K562 (cell line): Measurements from ENCODE around the gene GLIS1. TPM values are rescaled to one million over a fixed set of nuclear protein-coding genes. Genes with fewer than 3 reads are reported as not detected.

Experiments used
- BCOR ChIP-seq: fragments of 450-650 bp; IDR thresholded peaks from 2 replicates; pipeline ENCODE4 v1.6.1; 2016
- CEBPB ChIP-seq: fragments of 450-650 bp; IDR thresholded peaks from 2 replicates; pipeline ENCODE4 v1.6.1; 2016; ENCODE audit warnings: missing genetic modification characterization, missing compliant biosample characterization
- CHAMP1 ChIP-seq: fragments of 450-650 bp; IDR thresholded peaks from 2 replicates; pipeline ENCODE4 v1.6.1; 2016; ENCODE audit warnings: mild to moderate bottlenecking
- CTCF ChIP-seq, 3 experiments: IDR thresholded peaks in 2 of 3; conservative IDR thresholded peaks in 1 of 3; 2 replicates each; pipeline ENCODE4 v1.5.1; 2011 to 2012; ENCODE audit warnings: low read length in 3 of 3, mild to moderate bottlenecking in 3 of 3, control low read depth in 2 of 3, improper control_type of control experiment in 1 of 3, inconsistent platforms in 1 of 3, low read depth in 1 of 3, mixed read lengths in 1 of 3, moderate library complexity in 1 of 3; ENCODE audit not compliant: insufficient read depth in 2 of 3
- DEAF1 ChIP-seq: fragments of 450-650 bp; formaldehyde crosslinking; IDR thresholded peaks from 2 replicates; pipeline ENCODE4 v1.4.0; 2020; ENCODE audit warnings: mild to moderate bottlenecking, moderate library complexity
- RBM25 ChIP-seq: fragments of 200-400 bp; formaldehyde crosslinking; IDR thresholded peaks from 2 replicates; pipeline ENCODE4 v1.6.1; 2018; ENCODE audit warnings: low read length, low read depth, moderate library complexity; ENCODE audit not compliant: severe bottlenecking
- REST ChIP-seq, 2 experiments: fragments of 450-650 bp; formaldehyde crosslinking in 1 of 2; IDR thresholded peaks; 2 replicates each; pipeline versions ENCODE4 v1.4.0 to v1.6.1; 2014 to 2020; ENCODE audit warnings: mild to moderate bottlenecking in 2 of 2, borderline replicate concordance in 1 of 2, low read depth in 1 of 2
- TEAD1 ChIP-seq, 2 experiments: fragments of 450-650 bp in 1 of 2; sonication (generic) in 1 of 2; formaldehyde crosslinking; IDR thresholded peaks; 2 replicates each; pipeline versions ENCODE4 v1.4.0 to v1.8.0; 2020 to 2022; ENCODE audit warnings: mild to moderate bottlenecking in 2 of 2, missing genetic modification reagents in 1 of 2
- ZNF24 ChIP-seq: fragments of 450-650 bp; IDR thresholded peaks from 2 replicates; pipeline ENCODE4 v1.6.1; 2016
- ZNF324 ChIP-seq: fragments of 250-450 bp; sonication (Bioruptor Pico); IDR thresholded peaks from 2 replicates; pipeline ENCODE4 v1.4.0; 2020; ENCODE audit warnings: mild to moderate bottlenecking
- ZNF699 ChIP-seq: fragments of 250-450 bp; sonication (Bioruptor Pico); IDR thresholded peaks from 2 replicates; pipeline ENCODE4 v1.8.0; 2021; ENCODE audit warnings: mild to moderate bottlenecking, moderate library complexity; ENCODE audit not compliant: insufficient replicate concordance
- polyA plus RNA-seq, 8 experiments: library from polyadenylated mRNA; depleted of rRNA in 4 of 8; stranded (reverse) in 5 of 8; unstranded in 3 of 8; fragments of >200 nt; fragmentation: Nextera tagmentation in 2 of 8; fragmentation: Illumina TruSeq in 1 of 8; extraction: Ambion mirVana in 2 of 8; extraction: Trizol in 1 of 8; gene quantifications; 2 replicates each; pipeline versions ENCODE4 v1.2.1 to v1.2.3, GENCODE V29; 2011 to 2014; ENCODE audit warnings: inconsistent platforms in 1 of 8, missing spikeins in 1 of 8
- total RNA-seq, 7 experiments: library from RNA; depleted of rRNA in 6 of 7; stranded (reverse); fragments of >200 nt in 6 of 7; fragmentation: Illumina TruSeq in 2 of 7; extraction: Trizol in 2 of 7; gene quantifications; 2 replicates each; pipeline versions ENCODE4 v1.2.1 to v1.2.3, GENCODE V29; 2011 to 2021; ENCODE audit warnings: low replicate concordance in 1 of 7

The GLIS1 gene
- total and polyA plus RNA-seq, 9 of the 15 experiments (the other 6 are each of a cell fraction or from before 2014, with no cell fraction given) = not detected

- TF ChIP-seq REST (IDR thresholded peaks at IDR 0.05; ENCODE audit: borderline replicate concordance) (peak; percentile 66; the same call in 1 of the 2 replicates), REST (CRISPR knock-in tag; IDR thresholded peaks at IDR 0.05; ENCODE audit: low read depth) (no peak), CEBPB (tag) (peak; percentile 86), ZNF324 (CRISPR knock-in tag) (no peak), RBM25 (peak; percentile 69), ZNF699 (CRISPR knock-in tag) (no peak), ZNF24 (0 out of 2 replicates have a peak, but pooled peaks have one; percentile 18), TEAD1 (CRISPR knock-in tag; IDR thresholded peaks at IDR 0.05) (no peak), DEAF1 (CRISPR knock-in tag) (peak; percentile 53), BCOR (peak; percentile 58; the same call in 1 of the 2 replicates), CHAMP1 (0 out of 2 replicates have a peak, but pooled peaks have one; percentile 33), CTCF (IDR thresholded peaks at IDR 0.05 in 2 of 3, conservative IDR thresholded peaks at IDR 0.05 in 1 of 3; ENCODE audit: insufficient read depth in 2 of 3, low read depth in 1 of 3, low read length in 3 of 3) (peak; percentile 74 to 83 (median 81))
Measured at GRCh38 chr1:53754484-53755312, 15.7 kb upstream of the GLIS1 start (continued).
